Natural killer cell treated with Interleukin-12 subunit alpha and Interleukin-12 subunit beta and Interleukin-15 and Interleukin-18, amount 100 ng/mL, for 72 hours (primary cell): ENCODE results near the gene DNER. TPM values are rescaled to one million over a fixed set of nuclear protein-coding genes. Genes with fewer than 3 reads are reported as not detected.

Experiments used
- ATAC-seq, 2 donors: fragments of 150-1000 bp; cut with Tn5 transposase in 1 of 2; sonication (Bioruptor Pico), chemical (Tn5 transposase) in 1 of 2; 2 replicates each; pipeline ENCODE4 v1.10.0; 2021
- DNase-seq: peaks from one replicate; pipeline ENCODE4 v3.0.0; 2022; ENCODE audit warnings: low spot score
- H3K27ac Mint-ChIP-seq, 2 donors: 1 replicate in 1 of 2; 2 replicates in 1 of 2; pipeline ENCODE4 v1.8.0; 2022; ENCODE audit warnings: mixed read lengths in 2 of 2, mild to moderate bottlenecking in 1 of 2, moderate library complexity in 1 of 2
- H3K27me3 Mint-ChIP-seq, 2 donors: 1 replicate in 1 of 2; 2 replicates in 1 of 2; pipeline ENCODE4 v1.8.0; 2022; ENCODE audit warnings: mixed read lengths in 2 of 2
- H3K36me3 Mint-ChIP-seq: one replicate; pipeline ENCODE4 v1.8.0; 2022; ENCODE audit warnings: mixed read lengths
- H3K4me1 Mint-ChIP-seq, 2 donors: 1 replicate in 1 of 2; 2 replicates in 1 of 2; pipeline ENCODE4 v1.8.0; 2022; ENCODE audit warnings: low read depth in 2 of 2, mixed read lengths in 2 of 2, mild to moderate bottlenecking in 1 of 2
- H3K4me3 Mint-ChIP-seq: one replicate; pipeline ENCODE4 v1.8.0; 2022; ENCODE audit warnings: mixed read lengths
- H3K9me3 Mint-ChIP-seq: 2 replicates; pipeline ENCODE4 v1.8.0; 2022; ENCODE audit warnings: mixed read lengths
- total RNA-seq, 2 donors: library from RNA; stranded (reverse); gene quantifications; one replicate each; pipeline ENCODE4 v1.2.3, GENCODE V29; 2022

DNER gene
- total RNA-seq, 2 donors from 2014 or later, result 0.14 TPM; not detected in 1

DNA sequence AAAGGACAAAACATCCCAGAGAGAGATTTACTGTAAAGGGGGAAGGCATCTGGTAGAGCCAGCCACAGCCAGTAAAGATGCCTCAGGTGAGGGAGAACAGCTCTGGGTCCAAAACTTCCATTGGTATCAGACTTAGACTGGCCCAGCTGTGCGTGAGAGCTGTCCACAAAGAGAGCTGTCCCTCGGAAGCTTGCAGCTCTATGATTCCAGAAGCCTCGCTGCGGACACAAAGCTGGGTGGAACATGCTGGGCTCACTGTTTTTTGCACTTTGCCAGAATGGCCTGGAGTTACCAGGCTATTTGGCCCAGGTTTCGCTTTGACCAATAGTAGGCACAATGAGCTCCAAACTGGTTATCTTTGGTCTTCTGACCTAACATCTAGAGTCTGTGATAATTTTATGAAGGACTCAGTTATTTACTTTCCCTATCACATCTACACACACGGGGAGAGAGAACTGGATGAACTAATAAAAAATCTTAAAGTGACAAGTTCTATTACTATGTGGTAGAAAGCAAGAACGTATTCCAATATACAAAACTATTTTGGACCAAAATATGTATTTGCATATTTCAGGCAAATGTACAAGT, 101.9 kb downstream of the DNER start:
- no peaks in the 10 kb centered on the region for H3K36me3 Mint-ChIP-seq
- no peak for ATAC-seq
- no peak overlapping the region for H3K4me3 Mint-ChIP-seq
- H3K27me3 Mint-ChIP-seq, result peaks cover 0 to 2% of the 10 kb centered on the region in 2 donors
- H3K9me3 Mint-ChIP-seq, result no peaks in the 10 kb centered on the region
- no peak overlapping the region for H3K27ac Mint-ChIP-seq
- H3K4me1 Mint-ChIP-seq, result no peaks in the 10 kb centered on the region
- no peak for DNase-seq

DNA sequence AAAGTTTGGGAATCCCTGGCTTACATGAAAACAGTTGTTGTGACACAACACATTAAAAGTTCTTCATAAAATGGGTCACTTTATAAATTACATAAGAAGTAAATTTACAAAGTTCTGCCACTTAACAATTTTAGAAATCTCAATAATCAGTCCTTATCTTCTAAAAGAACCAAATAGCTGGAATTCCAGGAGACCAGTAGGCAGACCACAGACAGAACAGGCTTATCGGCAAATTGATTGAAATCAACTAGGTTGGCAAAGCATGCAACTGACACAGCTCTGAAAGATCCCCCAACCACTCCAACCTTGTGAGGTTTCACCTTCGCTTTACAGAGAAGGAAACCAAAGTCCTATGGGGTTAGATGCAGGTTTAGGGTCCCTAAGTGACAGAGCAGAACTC, 103.0 kb downstream of the DNER start:
- Mint-ChIP-seq H3K9me3 (no peaks in the 10 kb centered on the region), H3K27ac (no peak overlapping the region), H3K27me3 (peaks cover 0 to 6% of the 10 kb centered on the region in 2 donors)

DNA sequence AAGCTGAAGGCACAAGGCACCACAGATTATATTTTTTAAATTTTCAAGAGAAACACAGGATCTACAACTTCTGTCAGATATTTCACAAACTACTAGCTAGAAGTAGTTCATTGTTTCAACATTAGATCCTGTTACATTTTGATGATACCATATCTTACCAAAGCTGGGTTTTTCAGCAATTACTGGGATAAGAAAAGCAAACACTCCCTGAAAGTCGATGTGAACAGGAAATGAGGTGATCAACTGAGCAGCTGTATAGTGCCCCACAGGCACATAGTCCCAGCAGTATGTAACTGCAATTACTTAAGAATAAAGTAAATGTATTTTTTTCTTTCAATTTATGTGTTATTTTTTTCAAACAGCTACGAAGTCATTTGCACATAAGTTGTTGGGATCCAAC, 103.5 kb downstream of the DNER start:
- Mint-ChIP-seq H3K4me3 (no peak overlapping the region), H3K27me3 (peaks cover 3 to 6% of the 10 kb centered on the region in 2 donors), H3K36me3 (no peaks in the 10 kb centered on the region), H3K27ac (no peak overlapping the region), H3K9me3 (no peaks in the 10 kb centered on the region), H3K4me1 (no peaks in the 10 kb centered on the region)
- DNase-seq (no peak), ATAC-seq (no peak)

More for the DNA sequence above, 103.0 kb downstream of the DNER start:
- ATAC-seq (no peak), DNase-seq (no peak)
- no peak overlapping the region for H3K4me3 Mint-ChIP-seq
- H3K36me3 Mint-ChIP-seq, result no peaks in the 10 kb centered on the region
- H3K4me1 Mint-ChIP-seq, result no peaks in the 10 kb centered on the region

- Mint-ChIP-seq H3K36me3 (no peaks in the 10 kb centered on the region), H3K27ac (no peak overlapping the region), H3K4me1 (no peaks in the 10 kb centered on the region), H3K4me3 (no peak overlapping the region), H3K27me3 (peaks cover 5 to 6% of the 10 kb centered on the region in 2 donors), H3K9me3 (no peaks in the 10 kb centered on the region)
- ATAC-seq (no peak), DNase-seq (no peak)
These were observed 104.0 kb downstream of the DNER start for GRCh38 chr2:229610333-229610732.

DNA sequence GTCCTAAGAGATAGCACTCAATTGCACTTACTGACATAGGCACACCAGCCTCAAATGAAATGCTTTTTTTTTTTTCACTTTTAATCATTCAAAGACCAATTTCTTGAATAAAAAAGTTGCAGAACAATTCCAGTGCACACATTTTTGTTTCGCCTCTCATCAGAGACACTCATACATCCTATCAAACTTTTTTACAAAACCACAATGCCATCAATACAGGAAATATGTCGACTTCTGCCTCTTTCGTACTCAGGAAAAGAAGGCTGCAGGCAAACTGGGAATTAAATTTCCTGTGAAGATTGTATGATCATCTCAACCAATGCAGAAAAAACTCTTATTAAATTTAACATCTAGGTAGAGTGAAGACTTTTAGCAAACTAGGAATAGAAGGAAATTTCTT, 112.4 kb downstream of the DNER start:
- Mint-ChIP-seq H3K27ac (no peak overlapping the region), H3K36me3 (no peaks in the 10 kb centered on the region), H3K4me1 (no peaks in the 10 kb centered on the region), H3K27me3 (peaks cover 24 to 51% of the 10 kb centered on the region in 2 donors), H3K9me3 (no peaks in the 10 kb centered on the region), H3K4me3 (no peak overlapping the region)
- no peak for ATAC-seq
- no peak for DNase-seq

- ATAC-seq, result no peak
- H3K27ac Mint-ChIP-seq, result no peak overlapping the region
- no peak for DNase-seq
- no peaks in the 10 kb centered on the region for H3K9me3 Mint-ChIP-seq
- no peaks in the 10 kb centered on the region for H3K4me1 Mint-ChIP-seq
- no peaks in the 10 kb centered on the region for H3K36me3 Mint-ChIP-seq
- H3K27me3 Mint-ChIP-seq, result peaks cover 24 to 56% of the 10 kb centered on the region in 2 donors
- no peak overlapping the region for H3K4me3 Mint-ChIP-seq
These were observed 113.0 kb downstream of the DNER start for GRCh38 chr2:229601396-229601795.

DNA sequence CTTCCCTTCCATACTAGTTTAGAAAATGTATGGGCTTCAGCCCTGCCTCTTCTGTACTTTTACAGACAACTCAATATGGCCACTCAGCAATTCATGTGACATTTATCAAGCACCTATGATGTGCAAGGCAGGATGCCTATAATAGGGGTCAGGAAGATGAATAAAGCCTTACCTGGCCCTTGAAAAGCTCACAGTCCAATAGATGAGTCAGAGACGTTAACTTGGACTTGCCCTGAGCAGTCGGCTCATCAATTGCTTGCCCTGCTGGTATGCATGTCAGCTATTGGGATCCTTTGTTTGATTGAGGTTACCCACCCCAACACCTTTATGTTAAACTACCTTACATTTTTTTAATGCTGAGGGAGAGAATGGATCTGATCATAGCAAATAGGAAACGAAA, 116.1 kb downstream of the DNER start:
- ATAC-seq, result no peak
- H3K36me3 Mint-ChIP-seq, result no peaks in the 10 kb centered on the region
- peaks cover 21 to 60% of the 10 kb centered on the region in 2 donors for H3K27me3 Mint-ChIP-seq
- no peaks in the 10 kb centered on the region for H3K4me1 Mint-ChIP-seq
- H3K9me3 Mint-ChIP-seq, result no peaks in the 10 kb centered on the region
- H3K4me3 Mint-ChIP-seq, result no peak overlapping the region
- no peak overlapping the region for H3K27ac Mint-ChIP-seq
- no peak for DNase-seq

DNA sequence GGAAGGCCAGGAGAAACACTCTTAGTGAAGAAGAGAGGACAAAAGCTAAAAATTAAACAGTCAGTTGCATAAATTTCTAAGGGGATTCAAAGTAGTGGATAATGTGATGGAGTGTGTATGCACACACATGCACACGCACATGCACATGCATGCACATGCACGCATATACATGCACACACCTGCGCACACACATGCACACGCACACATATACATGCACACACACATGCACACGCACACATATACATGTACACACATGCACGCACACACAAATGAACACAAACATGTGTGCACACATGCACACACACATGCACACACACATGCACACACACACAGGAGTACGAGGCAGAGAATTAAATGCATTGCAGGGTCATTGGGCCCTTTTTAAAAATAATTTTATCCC, 117.6 kb downstream of the DNER start:
- ATAC-seq, result no peak
- H3K9me3 Mint-ChIP-seq, result no peaks in the 10 kb centered on the region
- peaks cover 17 to 54% of the 10 kb centered on the region in 2 donors for H3K27me3 Mint-ChIP-seq
- H3K4me3 Mint-ChIP-seq, result no peak overlapping the region
- no peaks in the 10 kb centered on the region for H3K4me1 Mint-ChIP-seq
- DNase-seq, result no peak
- H3K36me3 Mint-ChIP-seq, result no peaks in the 10 kb centered on the region
- no peak overlapping the region for H3K27ac Mint-ChIP-seq

DNA sequence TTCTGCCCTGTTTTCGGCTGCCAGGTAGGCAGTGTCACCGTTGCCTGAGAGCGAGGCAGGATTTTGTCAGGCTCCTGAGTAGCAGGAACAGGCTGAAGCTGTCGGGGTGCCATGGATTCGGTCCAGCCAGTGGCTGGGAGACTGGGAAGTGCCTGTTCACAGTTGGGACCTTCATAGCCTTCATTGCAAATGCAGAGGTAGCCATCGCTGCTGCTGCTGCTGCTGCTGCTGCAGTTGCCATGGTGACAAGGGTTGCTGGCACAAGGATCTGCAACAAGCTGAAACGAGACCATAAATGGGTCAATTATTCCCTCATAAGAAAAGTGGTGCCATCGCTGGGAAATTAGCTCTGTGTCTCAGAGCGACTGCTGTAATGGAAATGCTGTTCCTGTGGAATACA, 122.7 kb downstream of the DNER start:
- H3K4me3 Mint-ChIP-seq, result no peak overlapping the region
- peaks cover 0 to 2% of the 10 kb centered on the region in 2 donors for H3K4me1 Mint-ChIP-seq
- no peak overlapping the region for H3K27ac Mint-ChIP-seq
- no peaks in the 10 kb centered on the region for H3K9me3 Mint-ChIP-seq
- H3K36me3 Mint-ChIP-seq, result no peaks in the 10 kb centered on the region
- peaks cover 15 to 40% of the 10 kb centered on the region in 2 donors for H3K27me3 Mint-ChIP-seq
- ATAC-seq, result no peak
- DNase-seq, result no peak

DNA sequence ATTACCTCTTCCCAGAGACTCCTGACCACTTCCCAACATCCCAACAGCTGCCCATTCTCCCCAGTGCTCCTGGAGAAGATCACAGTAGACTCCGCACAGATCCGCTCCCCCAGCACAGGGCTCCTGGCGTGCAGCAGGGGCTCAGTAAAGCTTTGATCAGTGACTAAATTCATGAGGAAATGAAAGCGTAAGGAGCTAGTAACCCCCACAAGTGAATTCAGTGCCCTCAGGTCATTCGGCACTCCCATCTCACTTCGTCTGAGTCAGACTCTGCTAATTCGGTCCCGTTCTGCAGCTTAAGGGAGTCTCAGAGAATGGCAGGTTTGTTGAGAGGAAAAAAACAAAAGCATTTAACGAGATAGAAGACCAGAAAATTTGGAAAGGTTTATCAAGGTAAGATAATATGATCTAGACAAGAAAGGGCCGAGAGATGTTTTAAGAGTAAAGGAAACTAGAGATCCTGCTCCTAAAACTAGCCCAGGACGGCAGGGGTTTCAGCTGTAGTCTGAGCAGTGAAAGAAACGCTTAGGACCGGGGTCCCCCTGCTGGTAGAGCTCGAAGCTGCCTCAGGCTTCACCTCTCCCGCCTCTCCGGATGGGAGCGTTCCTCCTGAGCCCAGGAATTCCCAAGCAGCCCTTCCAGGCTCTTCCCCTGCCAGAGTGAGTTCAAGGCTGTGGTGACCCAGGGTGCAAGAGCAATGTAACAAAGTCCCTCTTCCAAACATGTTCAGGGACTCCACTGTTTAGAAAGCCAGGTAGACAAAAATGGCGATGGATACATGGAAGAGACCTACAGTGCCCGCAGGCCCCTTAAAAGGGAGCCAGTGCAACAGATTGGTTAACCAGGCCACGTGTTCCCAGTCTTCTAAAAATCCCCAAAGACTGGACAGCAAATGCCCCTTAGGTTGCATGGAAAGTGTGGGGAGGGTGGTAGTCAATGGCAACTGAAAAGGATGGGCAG, 127.3 kb downstream of the DNER start:
- DNase-seq, result no peak
- Mint-ChIP-seq H3K4me3 (no peak overlapping the region), H3K27ac (no peak overlapping the region), H3K36me3 (no peaks in the 10 kb centered on the region), H3K9me3 (no peaks in the 10 kb centered on the region), H3K27me3 (peaks cover 13 to 39% of the 10 kb centered on the region in 2 donors), H3K4me1 (peaks cover 0 to 4% of the 10 kb centered on the region in 2 donors)
- ATAC-seq, result no peak

DNA sequence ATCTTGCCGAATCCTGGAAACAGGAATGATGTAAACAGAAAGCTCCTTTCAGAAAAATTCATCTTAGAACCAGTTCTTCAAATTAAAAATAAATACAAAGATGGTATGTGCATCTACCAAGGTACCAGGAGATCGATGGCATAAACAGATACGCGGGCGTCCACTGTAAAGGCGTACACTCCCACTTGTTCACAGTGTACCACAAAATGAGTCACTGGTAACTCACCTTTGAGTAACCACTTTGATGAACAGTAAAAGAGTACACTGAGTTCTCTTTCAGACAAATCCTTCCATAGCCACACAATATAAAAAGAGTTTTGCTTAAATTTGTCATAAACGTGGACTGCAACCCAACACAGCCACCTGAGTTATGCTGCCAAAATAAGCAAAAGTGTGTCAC, 128.3 kb downstream of the DNER start:
- no peak overlapping the region for H3K27ac Mint-ChIP-seq
- DNase-seq (no peak), ATAC-seq (no peak)

GRCh38 chr2:229582151-229582550, 132.2 kb downstream of the DNER start:
- Mint-ChIP-seq H3K4me3 (no peak overlapping the region), H3K9me3 (no peaks in the 10 kb centered on the region), H3K36me3 (no peaks in the 10 kb centered on the region), H3K27me3 (peaks cover 18 to 50% of the 10 kb centered on the region in 2 donors), H3K27ac (no peak overlapping the region), H3K4me1 (peaks cover 0 to 4% of the 10 kb centered on the region in 2 donors)
- ATAC-seq, result no peak
- no peak for DNase-seq

More for the DNA sequence above, 128.3 kb downstream of the DNER start:
- Mint-ChIP-seq H3K4me1 (peaks cover 0 to 4% of the 10 kb centered on the region in 2 donors), H3K36me3 (no peaks in the 10 kb centered on the region), H3K27me3 (peaks cover 16 to 45% of the 10 kb centered on the region in 2 donors), H3K4me3 (no peak overlapping the region), H3K9me3 (no peaks in the 10 kb centered on the region)

DNA sequence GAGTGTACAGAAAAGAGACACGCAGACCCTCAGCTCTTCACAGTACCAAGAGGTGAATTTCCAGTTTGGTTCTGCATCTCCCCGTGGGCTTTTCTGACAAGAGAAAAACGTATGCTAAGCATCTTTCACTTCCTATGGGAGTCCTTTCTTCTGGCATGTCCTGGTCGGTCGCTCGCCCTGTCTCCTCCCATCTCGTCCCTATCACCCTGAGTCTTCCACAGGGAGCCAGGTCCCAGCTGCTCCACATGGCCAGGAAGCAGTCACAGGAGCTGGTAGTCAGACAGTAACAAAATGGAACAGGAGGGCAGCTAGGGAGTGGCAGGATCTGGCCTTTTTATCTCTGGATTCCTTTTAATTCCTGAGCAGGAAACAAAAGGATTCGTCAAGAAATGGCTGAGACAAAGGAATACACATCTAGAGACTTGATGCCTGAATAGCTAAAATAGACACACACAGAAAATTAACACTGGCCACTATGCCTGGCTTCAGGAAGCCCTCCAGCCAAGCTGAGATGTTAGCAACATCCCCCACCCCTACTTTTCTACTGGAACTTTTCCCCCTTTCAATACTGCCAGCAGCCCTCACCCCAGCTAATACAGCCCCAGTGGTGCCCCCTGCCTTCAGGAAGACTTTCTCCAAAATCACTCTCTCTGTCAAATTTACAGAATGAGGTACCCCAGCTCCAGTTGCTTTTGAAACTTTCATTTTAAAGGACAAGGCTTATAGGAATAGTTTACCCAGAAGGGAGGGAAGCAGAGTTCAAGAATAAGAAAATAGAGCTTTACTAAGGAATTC, 136.1 kb downstream of the DNER start:
- Mint-ChIP-seq H3K36me3 (no peaks in the 10 kb centered on the region), H3K4me3 (no peak overlapping the region), H3K9me3 (no peaks in the 10 kb centered on the region), H3K27me3 (peaks cover 19 to 39% of the 10 kb centered on the region in 2 donors), H3K4me1 (no peaks in the 10 kb centered on the region), H3K27ac (no peak overlapping the region)
- no peak for DNase-seq
- ATAC-seq, result no peak
